ENCODE measurements around the gene SUSD3.

The SUSD3 gene

GRCh38 chr9:93068956-93069355 is 10.5 kb downstream of the SUSD3 start:
- no peak overlapping the region for H3K27ac ChIP-seq
- no peak for TF ChIP-seq CTCF (conservative IDR thresholded peaks at IDR 0.05; ENCODE audit: low read depth)
- CTCF ChIA-PET: no interaction called here
- POLR2A ChIA-PET (ENCODE audit: low non-redundant PET): no interaction called here
- DNase-seq (ENCODE audit: low spot score): no peak

- no peak for TF ChIP-seq CTCF (conservative IDR thresholded peaks at IDR 0.05; ENCODE audit: low read depth)
- ChIA-PET CTCF (interaction anchor here (1.4 kb wide), 1 partner anchor 18 kb away, joined by 4 read pairs; no protein-coding TSS in a partner anchor), POLR2A (ENCODE audit: low non-redundant PET) (no interaction called here)
- no peak overlapping the region for H3K27ac ChIP-seq
- DNase-seq (ENCODE audit: low spot score): peak; percentile 71
Observed at GRCh38 chr9:93071464-93071863, 13.0 kb downstream of the SUSD3 start.

GRCh38 chr9:93072383-93072795 is 13.9 kb downstream of the SUSD3 start:
- ChIA-PET CTCF (interaction anchor here (1.4 kb wide), 1 partner anchor 19 kb away, joined by 4 read pairs; no protein-coding TSS in a partner anchor), POLR2A (ENCODE audit: low non-redundant PET) (no interaction called here)
- H3K27ac ChIP-seq: no peak overlapping the region
- no peak for TF ChIP-seq CTCF (conservative IDR thresholded peaks at IDR 0.05; ENCODE audit: low read depth)
- DNase-seq (ENCODE audit: low spot score): no peak

GRCh38 chr9:93076101-93076791 is 17.7 kb downstream of the SUSD3 start:
- ChIA-PET POLR2A (ENCODE audit: low non-redundant PET) (no interaction called here), CTCF (no interaction called here)
- DNase-seq (ENCODE audit: low spot score): no peak
- TF ChIP-seq CTCF (conservative IDR thresholded peaks at IDR 0.05; ENCODE audit: low read depth): no peak
- H3K27ac ChIP-seq: no peak overlapping the region

- H3K27ac ChIP-seq: no peak overlapping the region
- POLR2A ChIA-PET (ENCODE audit: low non-redundant PET): no interaction called here
- no peak for TF ChIP-seq CTCF (conservative IDR thresholded peaks at IDR 0.05; ENCODE audit: low read depth)
- CTCF ChIA-PET: no interaction called here
- DNase-seq (ENCODE audit: low spot score): no peak
Observed at GRCh38 chr9:93076792-93077128, 18.3 kb downstream of the SUSD3 start.

- CTCF ChIA-PET: no interaction called here
- TF ChIP-seq CTCF (conservative IDR thresholded peaks at IDR 0.05; ENCODE audit: low read depth): no peak
- POLR2A ChIA-PET (ENCODE audit: low non-redundant PET): no interaction called here
Observed at GRCh38 chr9:93077367-93077766, 18.9 kb downstream of the SUSD3 start.

More at GRCh38 chr9:93077367-93077766, 18.9 kb downstream of the SUSD3 start:
- no peak overlapping the region for H3K27ac ChIP-seq
- no peak for DNase-seq (ENCODE audit: low spot score)
